T-cell (primary cell): ENCODE results near the gene CSRP3. TPM values are rescaled to one million over a fixed set of nuclear protein-coding genes. Genes with fewer than 3 reads are reported as not detected.

Source experiments
- ATAC-seq, 4 experiments: fragments of 200-7000 bp in 3 of 4; fragments of 150-1000 bp in 1 of 4; cut with Tn5 transposase; replicated peaks in 1 of 4; 1 replicate in 3 of 4; 2 replicates in 1 of 4; pipeline ENCODE4 v1.10.0; 2021; ENCODE audit warnings: moderate library complexity in 3 of 4, mild to moderate bottlenecking in 2 of 4, moderate number of reproducible peaks in 1 of 4
- CTCF ChIA-PET, 2 donors: fragments of 300-600 bp; sonication (Branson Sonifier 250); formaldehyde crosslinking; loops; one replicate each; lab custom pipeline; 2022; ENCODE audit warnings: antibody characterized with exemption in 2 of 2; lab: Charles Lee
- POLR2A ChIA-PET, 2 donors: fragments of 300-600 bp; sonication (Branson Sonifier 250); formaldehyde crosslinking; loops; one replicate each; lab custom pipeline; 2022; ENCODE audit warnings: antibody characterized with exemption in 2 of 2; lab: Charles Lee
- DNase-seq, 35 experiments: peaks; one replicate each; pipeline versions ENCODE4 v3.0.0 to v3.0.0-alpha.2; 2013 to 2023
- H3K27ac ChIP-seq: one replicate; pipeline ENCODE4 v1.5.1; 2013; ENCODE audit warnings: low read length
- H3K27me3 ChIP-seq, 2 experiments: replicated peaks in 1 of 2; 1 replicate in 1 of 2; 2 replicates in 1 of 2; pipeline versions ENCODE4 v1.6.1 to v1.7.0; 2013; ENCODE audit warnings: low read length in 1 of 2, mixed read lengths in 1 of 2; ENCODE audit not compliant: control insufficient read depth in 2 of 2, insufficient read depth in 2 of 2; ENCODE audit errors: extremely low read depth in 1 of 2
- H3K36me3 ChIP-seq, 2 donors: 1 replicate in 1 of 2; 2 replicates in 1 of 2; pipeline versions ENCODE4 v1.6.1 to v1.7.0; 2013; ENCODE audit warnings: low read length in 1 of 2; ENCODE audit not compliant: control insufficient read depth in 2 of 2, insufficient read depth in 1 of 2; ENCODE audit errors: extremely low read depth in 1 of 2
- H3K4me1 ChIP-seq, 2 experiments: 1 replicate in 1 of 2; 2 replicates in 1 of 2; pipeline versions ENCODE4 v1.6.1 to v1.7.0; 2013; ENCODE audit warnings: low read length in 2 of 2, mixed read lengths in 1 of 2; ENCODE audit not compliant: insufficient read depth in 2 of 2, control insufficient read depth in 1 of 2; ENCODE audit errors: extremely low read depth in 1 of 2
- H3K4me3 ChIP-seq, 2 donors: 1 replicate in 1 of 2; 2 replicates in 1 of 2; pipeline versions ENCODE4 v1.5.1 to v1.7.0; 2013; ENCODE audit warnings: mild to moderate bottlenecking in 2 of 2, low read length in 1 of 2, moderate library complexity in 1 of 2; ENCODE audit not compliant: control insufficient read depth in 1 of 2; ENCODE audit errors: extremely low read depth in 1 of 2
- H3K9me3 ChIP-seq: 2 replicates; pipeline ENCODE4 v1.7.0; 2013
- H3K27ac Mint-ChIP-seq, 2 donors: one replicate each; pipeline ENCODE4 v1.8.0; 2020 to 2021; ENCODE audit warnings: mild to moderate bottlenecking in 2 of 2, mixed read lengths in 2 of 2
- H3K27me3 Mint-ChIP-seq, 2 donors: one replicate each; pipeline ENCODE4 v1.8.0; 2021 to 2022; ENCODE audit warnings: mixed read lengths in 2 of 2
- H3K36me3 Mint-ChIP-seq: one replicate; pipeline ENCODE4 v1.8.0; 2021; ENCODE audit warnings: mixed read lengths
- H3K4me1 Mint-ChIP-seq, 3 donors: one replicate each; pipeline ENCODE4 v1.8.0; 2020 to 2022; ENCODE audit warnings: mixed read lengths in 3 of 3, mild to moderate bottlenecking in 1 of 3
- H3K4me3 Mint-ChIP-seq, 3 donors: one replicate each; pipeline ENCODE4 v1.8.0; 2020 to 2022; ENCODE audit warnings: mild to moderate bottlenecking in 3 of 3, mixed read lengths in 3 of 3, moderate library complexity in 3 of 3
- H3K9me3 Mint-ChIP-seq, 3 donors: one replicate each; pipeline ENCODE4 v1.8.0; 2020 to 2022; ENCODE audit warnings: mixed read lengths in 3 of 3
- WGBS: methylation state at CpG from one replicate; pipeline ENCODE4 v1.1.5; 2013; ENCODE audit warnings: missing lambda C conversion rate; ENCODE audit not compliant: insufficient coverage; 5-methylcytosine and 5-hydroxymethylcytosine counted together
- total RNA-seq, 35 experiments: library from RNA in 6 of 35; stranded (reverse) in 6 of 35; fragments of 120-200 nt in 1 of 35; gene quantifications; one replicate each; pipeline versions ENCODE4 v1.2.1 to v1.2.4 and lab custom pipeline; 2013 to 2026

Gene CSRP3
- total RNA-seq, 5 donors from 2014 or later (not counting 1 experiment from before 2014, with no cell fraction given), result not detected

- ChIA-PET CTCF (no interaction called here), POLR2A (no interaction called here)
- DNase-seq (no peak), ATAC-seq (no peak)
- Mint-ChIP-seq H3K4me3 (no peak overlapping the region), H3K9me3 (no peaks in the 10 kb centered on the region), H3K36me3 (no peaks in the 10 kb centered on the region), H3K27ac (no peak overlapping the region), H3K4me1 (no peaks in the 10 kb centered on the region), H3K27me3 (no peaks in the 10 kb centered on the region)
- H3K27me3 ChIP-seq, result no peaks in the 10 kb centered on the region
- H3K36me3 ChIP-seq, result no peaks in the 10 kb centered on the region
- WGBS, result 83% methylated on average over 2 of the region's 2 CpGs
- no peaks in the 10 kb centered on the region for H3K4me1 ChIP-seq
- no peaks in the 10 kb centered on the region for H3K9me3 ChIP-seq
- no peak overlapping the region for H3K27ac ChIP-seq
- no peak overlapping the region for H3K4me3 ChIP-seq
Measured at GRCh38 chr11:19193916-19194315, 7.9 kb downstream of the CSRP3 start.

- Mint-ChIP-seq H3K27ac (no peak overlapping the region), H3K9me3 (no peaks in the 10 kb centered on the region), H3K27me3 (no peaks in the 10 kb centered on the region), H3K36me3 (peaks cover 2% of the 10 kb centered on the region), H3K4me3 (no peak overlapping the region), H3K4me1 (no peaks in the 10 kb centered on the region)
- 82% methylated on average over 5 of the region's 7 CpGs for WGBS
- CTCF ChIA-PET, result no interaction called here
- no peaks in the 10 kb centered on the region for H3K9me3 ChIP-seq
- no peak for ATAC-seq
- no peaks in the 10 kb centered on the region for H3K27me3 ChIP-seq
- no peaks in the 10 kb centered on the region for H3K36me3 ChIP-seq
- DNase-seq, result no peak
- no peak overlapping the region for H3K4me3 ChIP-seq
- no peaks in the 10 kb centered on the region for H3K4me1 ChIP-seq
- H3K27ac ChIP-seq, result no peak overlapping the region
- POLR2A ChIA-PET, result no interaction called here
Measured at GRCh38 chr11:19191530-19192169, 10.1 kb downstream of the CSRP3 start.

- no peak overlapping the region for H3K27ac ChIP-seq
- POLR2A ChIA-PET, result no interaction called here
- H3K36me3 Mint-ChIP-seq, result peaks cover 16% of the 10 kb centered on the region
- no peak overlapping the region for H3K4me3 ChIP-seq
- DNase-seq, result no peak
- no peaks in the 10 kb centered on the region for H3K4me1 Mint-ChIP-seq
- H3K9me3 ChIP-seq, result no peaks in the 10 kb centered on the region
- CTCF ChIA-PET, result interaction anchor here in 1 of 2 donors (0.6 kb wide), 1 partner anchor 15 kb away, joined by 4 read pairs; no protein-coding TSS in a partner anchor
- no peaks in the 10 kb centered on the region for H3K36me3 ChIP-seq
- no peak overlapping the region for H3K4me3 Mint-ChIP-seq
- no peaks in the 10 kb centered on the region for H3K9me3 Mint-ChIP-seq
- no peaks in the 10 kb centered on the region for H3K27me3 Mint-ChIP-seq
- no peaks in the 10 kb centered on the region for H3K27me3 ChIP-seq
- no peak for ATAC-seq
- H3K4me1 ChIP-seq, result no peaks in the 10 kb centered on the region
- WGBS, result 78% methylated on average over 3 of the region's 9 CpGs
- no peak overlapping the region for H3K27ac Mint-ChIP-seq
Measured at GRCh38 chr11:19187833-19188258, 13.9 kb downstream of the CSRP3 start.

- Histone ChIP-seq H3K4me1 (no peaks in the 10 kb centered on the region), H3K36me3 (no peaks in the 10 kb centered on the region), H3K4me3 (no peak overlapping the region), H3K9me3 (no peaks in the 10 kb centered on the region), H3K27me3 (no peaks in the 10 kb centered on the region), H3K27ac (no peak overlapping the region)
- POLR2A ChIA-PET, result no interaction called here
- CTCF ChIA-PET, result no interaction called here
- H3K36me3 Mint-ChIP-seq, result peaks cover 16% of the 10 kb centered on the region
- ATAC-seq (no peak), DNase-seq (no peak)
- H3K27ac Mint-ChIP-seq, result no peak overlapping the region
- no peaks in the 10 kb centered on the region for H3K9me3 Mint-ChIP-seq
- WGBS, result 67% methylated on average over 5 of the region's 5 CpGs
- H3K4me3 Mint-ChIP-seq, result no peak overlapping the region
- no peaks in the 10 kb centered on the region for H3K27me3 Mint-ChIP-seq
- no peaks in the 10 kb centered on the region for H3K4me1 Mint-ChIP-seq
Measured at GRCh38 chr11:19187114-19187832, 14.5 kb downstream of the CSRP3 start.

- Histone ChIP-seq H3K27ac (no peak overlapping the region), H3K4me1 (no peaks in the 10 kb centered on the region), H3K4me3 (no peak overlapping the region), H3K36me3 (no peaks in the 10 kb centered on the region), H3K27me3 (no peaks in the 10 kb centered on the region), H3K9me3 (no peaks in the 10 kb centered on the region)
- Mint-ChIP-seq H3K27me3 (no peaks in the 10 kb centered on the region), H3K9me3 (no peaks in the 10 kb centered on the region), H3K36me3 (peaks cover 17% of the 10 kb centered on the region), H3K4me1 (no peaks in the 10 kb centered on the region), H3K4me3 (no peak overlapping the region), H3K27ac (no peak overlapping the region)
- ChIA-PET POLR2A (no interaction called here), CTCF (no interaction called here)
- WGBS, result 68% methylated on average over 4 of the region's 6 CpGs
- no peak for ATAC-seq
- DNase-seq, result no peak
Measured at GRCh38 chr11:19185516-19186052, 16.2 kb downstream of the CSRP3 start.

- H3K4me3 ChIP-seq, result no peak overlapping the region
- H3K4me1 ChIP-seq, result no peaks in the 10 kb centered on the region
- H3K27me3 Mint-ChIP-seq, result no peaks in the 10 kb centered on the region
- no peak overlapping the region for H3K27ac ChIP-seq
- no peaks in the 10 kb centered on the region for H3K9me3 Mint-ChIP-seq
- no peaks in the 10 kb centered on the region for H3K9me3 ChIP-seq
- H3K4me1 Mint-ChIP-seq, result no peaks in the 10 kb centered on the region
- H3K27ac Mint-ChIP-seq, result no peak overlapping the region
- 100% methylated on average over 1 of the region's 2 CpGs for WGBS
- DNase-seq (no peak), ATAC-seq (no peak)
- H3K27me3 ChIP-seq, result no peaks in the 10 kb centered on the region
- no peaks in the 10 kb centered on the region for H3K36me3 ChIP-seq
- ChIA-PET POLR2A (no interaction called here), CTCF (no interaction called here)
- H3K4me3 Mint-ChIP-seq, result no peak overlapping the region
- peaks cover 20% of the 10 kb centered on the region for H3K36me3 Mint-ChIP-seq
Measured at GRCh38 chr11:19185036-19185435, 16.7 kb downstream of the CSRP3 start.
